Measurements from ENCODE around the gene FANCB.

DNA sequence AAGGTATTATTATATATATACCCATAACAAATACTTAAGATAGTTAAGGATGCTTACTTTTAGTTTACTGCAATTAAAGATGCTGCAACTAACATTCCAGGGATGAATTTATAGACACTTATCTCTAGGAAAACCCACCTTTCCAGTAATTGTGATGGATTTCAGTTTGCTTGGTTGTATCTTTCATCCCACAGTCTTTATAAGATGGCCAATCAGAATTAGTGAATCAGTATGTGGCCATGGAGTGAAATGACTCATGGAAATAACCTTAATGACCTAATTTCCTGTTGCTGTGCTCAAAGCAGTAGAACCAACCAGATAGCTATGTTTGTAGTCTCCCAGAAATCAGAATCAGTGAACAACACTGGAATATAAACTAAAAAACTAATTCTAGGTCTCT lies 26.7 kb upstream of the FANCB start:
- TF ChIP-seq CTCF (IDR thresholded peaks at IDR 0.05 in 2 of 3, conservative IDR thresholded peaks at IDR 0.05 in 1 of 3; ENCODE audit: borderline replicate concordance in 1 of 3, insufficient read depth in 1 of 3, low read depth in 2 of 3, low read length in 2 of 3) (no peak), POLR2AphosphoS5 (IDR thresholded peaks at IDR 0.05; ENCODE audit: low read depth, low read length) (no peak)
